Stimulated activated CD8-positive, alpha-beta memory T cell treated with anti-CD3 and anti-CD28 coated beads, Interleukin-4, amount 100 ng/mL, for 4 hours (primary cell): ENCODE measurements around the gene ZNF277.

Experiments used
- DNase-seq, 2 donors: peaks; one replicate each; pipeline ENCODE4 v3.0.0-alpha.2; 2020; ENCODE audit warnings: low read depth in 2 of 2, low spot score in 1 of 2

Gene ZNF277

GRCh38 chr7:112206991-112207592, 597 bp downstream of the ZNF277 start:
- DNase-seq, result no peak

- no peak for DNase-seq
Measured at GRCh38 chr7:112207765-112208164, 1.3 kb downstream of the ZNF277 start.

DNA sequence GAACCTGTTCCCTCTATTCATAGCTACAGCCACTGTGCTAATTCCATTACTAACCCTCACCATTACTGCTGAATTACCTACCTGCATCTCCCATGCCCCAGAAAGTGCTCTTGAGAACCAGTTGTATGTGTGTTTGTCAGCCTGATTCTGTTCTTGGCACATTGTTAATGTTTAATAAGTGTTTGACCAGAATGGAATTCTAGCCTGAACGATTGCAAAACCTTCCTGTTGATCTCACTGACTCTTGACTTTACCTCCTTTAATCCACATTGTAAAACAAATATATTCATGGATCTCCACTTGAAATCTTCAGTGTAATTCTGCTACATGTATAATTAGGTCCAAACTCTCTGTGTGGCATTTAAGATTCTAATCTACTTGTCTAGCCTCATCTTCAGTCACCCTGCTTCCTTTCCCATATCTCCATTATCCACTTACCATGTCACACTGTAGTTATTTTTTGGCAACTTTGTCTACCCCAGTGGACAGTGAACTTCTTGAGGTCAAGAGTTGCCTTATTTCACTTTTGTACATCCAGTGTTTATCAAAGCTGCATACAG, 4.9 kb downstream of the ZNF277 start:
- no peak for DNase-seq

- no peak for DNase-seq
Measured at GRCh38 chr7:112212571-112212970, 6.1 kb downstream of the ZNF277 start.

- no peak for DNase-seq
Measured at GRCh38 chr7:112213735-112214134, 7.2 kb downstream of the ZNF277 start.

- no peak for DNase-seq
Measured at GRCh38 chr7:112214268-112214667, 7.8 kb downstream of the ZNF277 start.

- DNase-seq, result no peak
Measured at GRCh38 chr7:112214883-112215282, 8.4 kb downstream of the ZNF277 start.

DNA sequence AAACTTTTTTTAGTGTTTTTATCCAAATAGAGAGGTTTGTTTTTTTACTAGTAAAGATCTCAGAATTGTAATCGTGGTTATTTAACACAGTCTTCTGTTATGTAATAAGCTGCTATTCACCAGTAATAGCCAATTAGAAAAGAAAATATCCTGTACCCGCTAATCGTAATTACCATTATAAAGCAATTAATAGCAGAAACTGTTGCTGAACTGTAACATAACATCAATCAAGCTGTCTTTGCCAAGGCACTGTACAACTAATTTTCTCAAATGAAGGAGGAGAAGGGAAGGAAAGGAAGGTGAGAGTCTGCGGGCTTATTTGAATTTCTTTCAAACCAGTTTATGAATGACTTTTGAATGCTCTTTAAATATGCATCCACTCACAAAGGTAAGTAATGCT, 9.3 kb downstream of the ZNF277 start:
- no peak for DNase-seq

DNA sequence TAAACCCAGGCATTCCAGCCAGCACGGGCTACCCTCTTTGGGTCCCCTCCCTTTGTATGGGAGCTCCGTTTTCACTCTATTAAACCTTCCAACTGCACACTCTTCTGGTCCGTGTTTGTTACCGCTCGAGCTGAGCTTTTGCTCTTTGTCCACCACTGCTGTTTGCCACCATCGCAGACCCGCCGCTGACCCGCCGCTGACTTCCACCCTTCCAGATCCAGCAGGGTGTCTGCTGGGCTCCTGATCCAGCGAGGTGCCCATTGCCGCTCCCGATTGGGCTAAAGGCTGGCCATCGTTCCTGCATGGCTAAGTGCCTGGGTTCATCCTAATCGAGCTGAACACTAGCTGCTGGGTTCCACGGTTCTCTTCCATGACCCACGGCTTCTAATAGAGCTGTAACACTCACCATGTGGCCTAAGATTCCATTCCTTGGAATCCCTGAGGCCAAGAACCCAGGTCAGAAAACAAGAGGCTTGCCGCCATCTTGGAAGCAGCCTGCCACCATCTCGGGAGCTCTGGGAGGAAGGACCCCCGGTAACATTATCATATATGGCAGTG, 14.5 kb downstream of the ZNF277 start:
- no peak for DNase-seq

- DNase-seq, result no peak
Measured at GRCh38 chr7:112223310-112223709, 16.8 kb downstream of the ZNF277 start.

GRCh38 chr7:112224186-112224585, 17.7 kb downstream of the ZNF277 start:
- no peak for DNase-seq

- no peak for DNase-seq
Measured at GRCh38 chr7:112225006-112225405, 18.5 kb downstream of the ZNF277 start.

DNA sequence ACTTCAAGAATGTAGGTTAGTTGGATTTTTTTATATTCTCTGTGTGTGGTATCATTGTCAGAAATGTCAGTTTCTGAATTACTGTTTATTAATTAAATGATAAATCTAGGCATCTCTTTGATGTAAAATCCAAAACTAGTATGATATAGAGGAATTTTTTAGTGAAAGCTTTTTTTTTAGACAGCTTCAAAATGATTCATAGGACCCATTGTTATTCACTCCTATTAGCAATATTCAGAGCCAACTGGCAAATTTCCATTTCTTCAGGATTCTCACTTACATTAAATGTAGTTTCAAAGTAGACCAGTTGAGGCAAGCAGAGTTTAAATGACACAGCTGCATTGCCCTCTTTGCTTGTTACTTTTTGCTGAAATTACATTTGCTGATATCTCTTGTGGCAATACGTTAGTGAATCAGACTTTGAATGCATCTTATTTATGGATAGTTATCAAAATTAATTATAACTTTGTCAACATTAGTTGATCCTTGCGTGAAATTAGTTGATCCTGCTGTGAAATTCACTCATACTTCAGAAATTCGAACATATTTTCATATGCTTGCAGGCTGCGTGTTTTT, 20.3 kb downstream of the ZNF277 start:
- no peak for DNase-seq

- no peak for DNase-seq
Measured at GRCh38 chr7:112228632-112229031, 22.1 kb downstream of the ZNF277 start.

DNA sequence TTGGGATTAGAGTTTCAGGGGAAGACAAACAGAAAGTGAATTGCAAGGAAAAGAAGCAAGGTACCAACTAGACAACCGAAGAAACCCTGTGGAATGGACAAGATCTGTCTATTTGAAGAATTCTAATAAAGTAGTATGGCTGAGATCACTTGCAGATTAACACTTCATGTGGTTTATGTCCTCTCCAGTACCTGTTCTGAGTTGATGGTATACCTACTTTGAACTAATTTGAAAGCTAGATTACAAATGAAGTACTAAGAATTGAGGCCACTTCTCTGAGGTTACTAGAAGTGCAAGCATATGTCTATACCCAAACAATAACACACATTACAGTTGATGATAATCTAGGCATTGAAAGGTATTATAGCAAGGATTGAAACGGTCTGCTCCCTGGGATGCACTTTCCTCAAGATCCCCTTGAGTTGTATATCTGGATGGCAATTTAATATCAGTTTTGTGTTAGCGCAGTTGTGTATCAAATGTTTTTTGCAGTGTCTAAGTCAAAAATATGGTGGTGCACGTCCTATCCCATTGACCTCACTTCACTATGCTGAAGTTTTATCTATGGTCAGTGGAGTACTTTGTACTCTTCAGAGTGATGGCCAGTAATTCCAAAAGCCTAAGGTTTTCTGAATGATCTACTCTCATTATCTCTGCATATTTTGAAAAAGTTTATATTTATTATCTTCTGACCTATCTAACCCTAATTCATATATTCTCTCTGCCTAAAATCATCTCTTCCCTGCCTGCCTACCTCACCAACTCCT, 25.9 kb downstream of the ZNF277 start:
- DNase-seq, result no peak

- DNase-seq, result no peak
Measured at GRCh38 chr7:112233048-112233697, 26.7 kb downstream of the ZNF277 start.

GRCh38 chr7:112234147-112234546, 27.7 kb downstream of the ZNF277 start:
- no peak for DNase-seq

DNA sequence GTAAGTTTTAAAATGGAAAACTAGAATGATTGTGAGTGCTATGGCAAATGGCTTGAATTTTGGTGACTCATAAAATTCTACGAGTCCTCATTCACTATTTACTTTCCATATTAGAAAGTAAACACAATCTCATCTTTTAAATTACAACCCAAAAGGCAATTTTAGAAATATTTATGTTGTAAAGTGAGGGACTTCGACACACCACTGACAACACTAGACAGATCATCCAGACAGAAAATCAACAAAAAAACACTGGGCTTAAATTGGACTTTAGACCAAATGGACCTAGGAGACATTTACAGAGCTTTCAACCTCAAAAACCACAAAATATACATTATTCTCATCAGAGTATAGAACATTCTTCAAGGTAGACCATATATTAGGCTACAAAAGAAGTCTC, 30.1 kb downstream of the ZNF277 start:
- no peak for DNase-seq

- no peak for DNase-seq
Measured at GRCh38 chr7:112238330-112238729, 31.8 kb downstream of the ZNF277 start.

GRCh38 chr7:112238852-112239610, 32.5 kb downstream of the ZNF277 start:
- no peak for DNase-seq

GRCh38 chr7:112248598-112248997, 42.1 kb downstream of the ZNF277 start:
- no peak for DNase-seq
